BLaER1 (cell line): Measurements from ENCODE around the gene JAZF1.
"Not testable (repeated sequence)": the region's sequence is repeated elsewhere in the genome, so short reads cannot be mapped to it uniquely, and the experiment has no call there.

ENCODE experiments used
- H3K27ac ChIP-seq: shearing (Covaris generic); formaldehyde crosslinking; 2 replicates; pipeline ENCODE4 v1.8.1; 2022
- H3K27me3 ChIP-seq: shearing (Covaris generic); formaldehyde crosslinking; 2 replicates; pipeline ENCODE4 v1.8.1; 2022
- H3K36me3 ChIP-seq: shearing (Covaris generic); formaldehyde crosslinking; 2 replicates; pipeline ENCODE4 v1.8.1; 2022
- H3K4me1 ChIP-seq: shearing (Covaris generic); formaldehyde crosslinking; 2 replicates; pipeline ENCODE4 v1.8.1; 2022
- H3K4me2 ChIP-seq: shearing (Covaris generic); formaldehyde crosslinking; 2 replicates; pipeline ENCODE4 v1.8.1; 2022
- H3K4me3 ChIP-seq: shearing (Covaris generic); formaldehyde crosslinking; 2 replicates; pipeline ENCODE4 v1.8.1; 2022
- H3K9ac ChIP-seq: shearing (Covaris generic); formaldehyde crosslinking; 2 replicates; pipeline ENCODE4 v1.8.1; 2022
- H3K9me3 ChIP-seq: shearing (Covaris generic); formaldehyde crosslinking; 2 replicates; pipeline ENCODE4 v1.8.1; 2022
- H4K20me1 ChIP-seq: shearing (Covaris generic); formaldehyde crosslinking; 2 replicates; pipeline ENCODE4 v1.8.1; 2022
- Cebpa-rat ChIP-seq: shearing (Covaris generic); IDR thresholded peaks from 2 replicates; pipeline ENCODE4 v1.8.1; 2022

Gene JAZF1

DNA sequence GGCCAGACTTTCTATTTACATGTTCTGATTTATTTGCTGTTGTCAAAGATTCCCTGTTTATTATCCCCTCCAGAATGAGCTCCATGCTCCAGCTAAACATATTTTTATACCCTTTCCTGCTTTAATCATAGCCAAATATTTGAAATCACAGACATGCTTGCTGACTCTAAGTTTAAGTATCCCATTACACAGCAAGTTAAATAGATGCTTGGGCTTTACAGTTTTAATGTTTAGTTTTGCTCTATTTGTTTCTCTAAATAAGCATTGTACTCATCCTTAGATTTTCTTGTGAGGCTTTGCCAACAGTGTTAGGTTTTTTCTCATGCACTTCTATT lies 243.9 kb downstream of the JAZF1 start:
- TF ChIP-seq Cebpa-rat: no peak
- Histone ChIP-seq H3K36me3 (no peaks in the 10 kb centered on the region), H3K27me3 (no peaks in the 10 kb centered on the region; the same call in 1 of the 2 replicates), H3K4me3 (no peak overlapping the region), H3K4me2 (no peak overlapping the region), H3K9me3 (no peaks in the 10 kb centered on the region), H3K9ac (no peak overlapping the region), H3K4me1 (no peaks in the 10 kb centered on the region), H3K27ac (no peak overlapping the region), H4K20me1 (no peaks in the 10 kb centered on the region)

DNA sequence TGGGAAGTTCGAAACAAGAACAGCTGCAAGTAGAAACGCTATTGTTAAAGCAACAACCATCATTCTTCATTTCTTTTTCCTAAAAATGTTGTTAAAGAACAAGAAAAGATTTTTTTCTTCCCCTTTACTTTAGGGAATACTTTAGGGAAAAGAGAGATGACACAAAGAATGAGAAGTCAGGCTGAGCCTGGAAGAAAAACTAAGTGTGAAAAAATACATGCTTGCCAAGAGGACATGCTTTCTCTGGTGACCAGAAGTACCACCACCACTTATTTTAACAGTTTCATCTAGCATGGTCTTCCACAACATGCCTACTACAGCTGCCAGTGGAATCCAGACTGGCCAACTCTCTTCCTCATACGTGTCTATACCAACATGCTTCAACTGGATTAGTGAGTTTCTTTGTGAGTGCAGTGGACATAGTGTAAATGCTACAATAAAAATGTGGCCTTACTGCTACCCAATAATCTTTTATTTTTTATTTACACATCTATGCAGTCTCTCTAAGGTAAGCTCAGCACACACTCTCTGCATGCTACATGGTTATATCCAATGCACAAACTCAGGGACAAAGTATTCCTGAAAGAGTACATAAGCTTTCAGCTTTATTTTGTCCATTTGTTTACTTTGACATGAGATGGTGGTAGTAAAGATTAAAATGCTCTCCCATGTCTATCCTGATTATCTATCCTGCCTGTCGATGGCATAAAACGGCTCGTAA lies 244.4 kb downstream of the JAZF1 start:
- no peak overlapping the region for H3K4me2 ChIP-seq
- H3K9ac ChIP-seq: no peak overlapping the region
- H3K4me3 ChIP-seq: no peak overlapping the region
- no peaks in the 10 kb centered on the region for H3K9me3 ChIP-seq
- TF ChIP-seq Cebpa-rat: no peak
- H3K27me3 ChIP-seq: no peaks in the 10 kb centered on the region; the same call in 1 of the 2 replicates
- no peaks in the 10 kb centered on the region for H3K36me3 ChIP-seq
- H3K27ac ChIP-seq: no peak overlapping the region
- no peaks in the 10 kb centered on the region for H4K20me1 ChIP-seq
- no peaks in the 10 kb centered on the region for H3K4me1 ChIP-seq

DNA sequence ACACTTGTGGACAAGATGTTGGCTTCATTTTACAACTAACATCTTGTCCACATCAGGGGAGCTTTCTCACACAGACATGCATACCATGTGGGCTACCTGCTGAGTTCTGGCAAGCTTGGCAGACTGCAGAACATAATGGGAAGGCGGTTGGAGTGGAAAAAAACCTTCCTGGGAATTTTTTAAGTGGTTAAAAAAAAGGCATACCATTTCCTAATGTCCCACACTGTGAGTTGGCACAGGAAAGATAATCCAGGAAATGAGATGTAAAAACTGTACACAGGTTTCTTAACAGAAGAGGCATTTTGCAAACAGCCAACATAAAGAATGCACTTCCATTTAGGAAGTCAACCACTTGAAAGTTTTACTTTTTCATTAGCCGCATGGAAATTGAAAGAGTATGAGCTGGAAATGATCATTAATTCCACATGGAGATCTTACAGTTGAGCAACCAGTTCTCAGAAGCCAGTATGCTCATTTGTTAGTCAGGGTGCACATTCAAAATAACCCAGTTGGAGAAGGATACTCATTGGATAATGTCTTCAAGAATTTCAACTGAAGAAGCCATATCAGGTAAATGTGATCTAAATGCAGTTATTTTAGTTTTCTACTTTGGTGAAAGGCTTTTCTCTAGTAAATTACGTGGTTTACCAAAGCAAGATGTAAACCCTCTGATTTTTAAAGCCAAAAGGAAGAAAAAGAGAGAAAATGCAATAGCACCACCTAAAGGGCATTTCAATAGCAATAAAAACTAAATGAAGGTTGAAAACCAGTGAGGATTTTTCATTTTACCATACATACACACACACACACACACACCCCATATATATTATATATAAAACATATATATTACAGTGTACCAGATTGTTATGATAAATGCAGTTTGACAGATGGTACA lies 246.7 kb downstream of the JAZF1 start:
- no peaks in the 10 kb centered on the region for H4K20me1 ChIP-seq
- no peak overlapping the region for H3K4me2 ChIP-seq
- no peaks in the 10 kb centered on the region for H3K4me1 ChIP-seq
- H3K4me3 ChIP-seq: no peak overlapping the region
- H3K27me3 ChIP-seq: no peaks in the 10 kb centered on the region
- no peak for TF ChIP-seq Cebpa-rat
- no peak overlapping the region for H3K9ac ChIP-seq
- no peak overlapping the region for H3K27ac ChIP-seq
- H3K9me3 ChIP-seq: no peaks in the 10 kb centered on the region
- no peaks in the 10 kb centered on the region for H3K36me3 ChIP-seq

DNA sequence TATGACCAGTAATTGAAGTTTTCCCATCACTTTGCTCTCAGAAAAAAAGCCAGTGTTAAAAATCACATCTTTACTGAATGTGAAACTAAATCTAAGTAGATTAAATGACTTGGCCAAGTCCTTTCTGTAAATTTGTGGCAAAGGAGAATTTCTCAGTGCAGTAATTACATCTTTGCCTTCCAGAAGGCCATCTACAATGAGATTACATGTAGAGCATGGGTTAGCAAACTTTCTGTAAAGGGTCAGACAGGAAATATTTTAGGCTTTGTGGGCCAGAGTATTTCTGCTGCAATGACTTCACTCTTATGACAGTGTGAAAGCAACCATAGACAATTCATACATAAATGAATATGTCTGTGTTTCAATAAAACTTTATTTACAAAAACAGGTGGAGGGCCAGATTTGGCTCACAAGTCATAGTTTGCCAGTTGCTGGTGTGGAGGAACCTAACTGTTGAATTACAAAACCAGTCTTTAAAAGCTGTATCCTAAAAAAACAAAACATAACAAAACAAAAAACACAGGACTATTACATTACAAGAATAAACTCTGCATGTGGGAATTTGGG lies 249.6 kb downstream of the JAZF1 start:
- no peak for TF ChIP-seq Cebpa-rat
- no peak overlapping the region for H3K4me2 ChIP-seq
- H3K4me1 ChIP-seq: peaks cover 2% of the 10 kb centered on the region
- H3K4me3 ChIP-seq: no peak overlapping the region
- no peaks in the 10 kb centered on the region for H4K20me1 ChIP-seq
- no peak overlapping the region for H3K27ac ChIP-seq
- H3K36me3 ChIP-seq: no peaks in the 10 kb centered on the region
- H3K27me3 ChIP-seq: no peaks in the 10 kb centered on the region
- H3K9me3 ChIP-seq: no peaks in the 10 kb centered on the region
- no peak overlapping the region for H3K9ac ChIP-seq

DNA sequence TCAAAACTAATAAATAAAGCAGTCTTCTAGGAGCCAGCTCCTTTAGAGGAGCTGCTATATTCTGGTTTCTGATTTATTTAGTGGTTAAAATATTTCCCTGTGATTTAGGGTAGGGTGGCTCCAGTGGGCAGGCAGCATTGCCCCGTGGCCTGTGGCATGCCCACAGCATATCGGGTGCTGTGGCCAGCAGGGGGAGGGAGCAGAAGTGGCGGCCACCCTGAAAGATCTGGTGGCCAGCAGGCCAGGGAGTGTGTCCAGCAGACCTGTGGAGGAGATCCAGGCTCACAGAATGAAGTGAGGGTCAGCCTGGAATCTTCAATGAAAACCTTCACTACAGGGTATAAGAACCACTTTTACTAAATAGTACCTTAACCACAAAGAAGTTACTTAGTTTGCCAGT lies 251.5 kb downstream of the JAZF1 start:
- Histone ChIP-seq H4K20me1 (no peaks in the 10 kb centered on the region), H3K4me3 (no peak overlapping the region), H3K27me3 (no peaks in the 10 kb centered on the region), H3K9ac (no peak overlapping the region), H3K4me2 (no peak overlapping the region), H3K9me3 (no peaks in the 10 kb centered on the region), H3K27ac (no peak overlapping the region), H3K4me1 (peaks cover 12% of the 10 kb centered on the region), H3K36me3 (no peaks in the 10 kb centered on the region)
- TF ChIP-seq Cebpa-rat: no peak

DNA sequence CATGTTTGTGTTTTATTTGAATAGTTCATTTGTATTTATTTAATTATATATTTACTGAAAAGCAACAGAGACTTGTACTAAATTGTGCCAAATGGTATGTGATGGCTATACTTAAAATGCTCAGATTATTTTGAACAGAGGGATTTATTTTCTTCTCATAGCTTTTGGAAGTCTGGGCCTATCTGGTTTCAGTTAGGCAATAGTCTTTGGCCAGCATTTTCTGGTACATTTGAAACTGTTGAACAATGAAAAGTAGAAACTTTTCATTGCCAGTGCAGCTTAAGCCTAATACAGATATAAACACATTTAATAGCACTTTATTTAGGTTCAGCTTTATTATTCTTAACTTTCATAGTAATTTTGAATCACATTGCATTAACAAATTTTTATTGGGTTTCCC lies 252.6 kb downstream of the JAZF1 start:
- Histone ChIP-seq H3K36me3 (no peaks in the 10 kb centered on the region), H3K9me3 (no peaks in the 10 kb centered on the region), H3K4me2 (no peak overlapping the region), H3K9ac (no peak overlapping the region), H3K4me1 (peaks cover 23% of the 10 kb centered on the region), H4K20me1 (no peaks in the 10 kb centered on the region), H3K27me3 (no peaks in the 10 kb centered on the region), H3K27ac (no peak overlapping the region), H3K4me3 (no peak overlapping the region)
- TF ChIP-seq Cebpa-rat: no peak

DNA sequence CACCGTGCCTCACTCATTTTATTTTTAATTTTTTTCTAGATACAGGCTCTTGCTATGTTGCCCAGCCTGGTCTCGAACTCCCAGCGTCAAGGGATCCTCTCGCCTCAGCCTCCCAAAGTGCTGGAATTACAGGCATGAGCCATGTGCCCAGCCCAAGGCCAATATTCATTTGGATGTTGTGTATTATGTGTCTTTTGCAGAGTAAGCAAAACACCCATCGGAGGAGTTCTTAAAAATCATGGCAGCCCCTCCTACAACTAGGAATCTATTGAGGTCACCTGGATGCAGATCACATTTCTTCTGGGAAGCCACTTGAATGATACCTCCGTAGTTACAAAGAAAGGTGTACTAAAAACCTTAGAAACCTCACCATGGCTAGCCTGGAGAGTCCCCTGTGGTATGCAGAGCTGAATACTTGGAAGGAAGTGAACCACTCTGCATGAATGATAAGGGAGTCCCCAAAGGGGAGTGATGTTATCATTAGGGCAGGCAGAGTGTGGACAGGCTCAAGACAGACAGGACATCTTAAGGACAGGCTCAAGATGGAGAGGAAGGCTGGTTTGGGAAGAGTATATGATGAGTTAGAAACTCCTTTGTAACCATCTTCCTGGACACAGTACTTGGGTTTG lies 254.9 kb downstream of the JAZF1 start:
- Histone ChIP-seq H3K4me2 (no peak overlapping the region), H3K4me1 (peaks cover 47% of the 10 kb centered on the region)

DNA sequence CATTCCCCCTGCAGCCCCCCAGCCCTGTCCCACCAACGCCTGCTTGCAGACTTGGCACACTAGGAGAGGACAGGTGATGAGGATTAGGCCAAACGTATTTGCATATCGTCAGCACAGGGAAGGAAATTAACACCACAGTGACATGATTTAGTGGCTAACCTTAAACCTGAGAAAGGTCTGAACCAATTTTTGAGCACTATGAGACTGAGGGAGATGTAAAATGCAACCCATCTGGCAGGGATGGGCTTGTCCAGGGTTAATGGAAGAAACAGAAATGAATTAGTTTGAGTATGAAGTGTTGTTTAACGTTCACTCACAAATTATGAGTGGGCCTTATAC lies 257.0 kb downstream of the JAZF1 start:
- Histone ChIP-seq H3K36me3 (no peaks in the 10 kb centered on the region), H3K27ac (no peak overlapping the region), H3K4me2 (peak overlapping the region; percentile 85), H3K4me1 (peaks cover 53% of the 10 kb centered on the region), H3K27me3 (no peaks in the 10 kb centered on the region), H4K20me1 (peaks cover 7% of the 10 kb centered on the region; the same call in 1 of the 2 replicates), H3K9me3 (no peaks in the 10 kb centered on the region), H3K4me3 (no peak overlapping the region), H3K9ac (no peak overlapping the region)
- TF ChIP-seq Cebpa-rat: no peak

More for the DNA sequence above, 254.9 kb downstream of the JAZF1 start:
- Histone ChIP-seq H4K20me1 (peaks cover 7% of the 10 kb centered on the region; the same call in 1 of the 2 replicates), H3K27ac (no peak overlapping the region), H3K27me3 (no peaks in the 10 kb centered on the region), H3K36me3 (no peaks in the 10 kb centered on the region), H3K4me3 (no peak overlapping the region), H3K9me3 (no peaks in the 10 kb centered on the region), H3K9ac (no peak overlapping the region)
- no peak for TF ChIP-seq Cebpa-rat

DNA sequence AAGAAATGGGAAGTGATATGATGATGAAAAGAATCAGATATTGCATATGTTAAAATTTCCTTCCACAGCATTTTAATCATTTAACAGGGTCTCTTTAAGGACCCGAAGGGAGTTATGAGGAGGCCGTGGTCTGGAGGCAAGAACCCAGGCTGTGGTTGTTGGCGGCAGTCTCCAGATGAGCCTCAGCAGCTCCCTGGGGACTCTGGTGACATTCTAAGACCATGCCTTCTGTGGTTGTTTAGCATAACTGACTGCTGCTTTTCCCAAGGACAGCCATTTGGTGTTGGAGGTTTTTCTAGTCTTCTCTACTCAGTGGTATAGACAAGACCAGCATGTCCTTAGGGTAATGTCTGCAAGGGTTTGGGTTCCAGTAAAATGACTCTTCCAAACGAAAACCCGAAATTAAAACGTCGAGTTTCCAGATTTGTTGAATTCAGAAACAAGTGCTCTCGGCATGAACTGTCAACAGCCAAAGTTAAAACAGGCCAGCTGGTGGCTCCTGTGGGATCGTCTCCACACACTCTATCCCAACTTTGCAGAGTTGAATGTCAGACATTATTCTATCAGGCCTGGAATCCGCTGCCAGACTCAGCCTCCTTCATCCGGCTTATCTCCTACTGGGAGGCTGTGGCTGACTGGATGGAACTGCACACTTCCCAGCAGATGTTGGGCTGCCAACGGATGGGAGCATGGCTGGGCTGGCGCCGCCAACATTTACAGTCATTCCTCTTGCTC lies 257.5 kb downstream of the JAZF1 start:
- Histone ChIP-seq H3K9me3 (no peaks in the 10 kb centered on the region), H3K27me3 (no peaks in the 10 kb centered on the region), H3K4me1 (peaks cover 58% of the 10 kb centered on the region), H3K36me3 (no peaks in the 10 kb centered on the region), H3K27ac (no peak overlapping the region), H3K4me3 (no peak overlapping the region), H4K20me1 (peaks cover 7% of the 10 kb centered on the region; the same call in 1 of the 2 replicates), H3K4me2 (peak overlapping the region; percentile 85), H3K9ac (no peak overlapping the region)
- TF ChIP-seq Cebpa-rat: no peak

DNA sequence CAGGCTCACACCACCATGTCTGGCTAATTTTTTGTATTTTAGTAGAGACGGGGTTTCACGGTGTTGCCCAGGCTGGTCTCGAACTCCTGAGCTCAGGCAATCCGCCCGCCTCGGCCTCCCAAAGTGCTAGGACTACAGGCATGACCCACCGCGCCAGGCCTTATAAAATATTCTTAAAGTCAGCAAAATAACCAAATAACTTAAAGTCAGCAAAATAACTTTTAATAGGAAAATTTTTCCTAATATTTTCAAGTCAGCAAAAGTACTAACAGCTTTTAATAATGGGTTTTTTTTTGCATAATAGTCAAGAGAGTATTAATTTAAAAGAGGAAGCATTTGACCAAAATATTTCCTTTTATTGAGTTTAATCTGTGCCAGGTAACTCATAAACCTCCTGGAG lies 258.2 kb downstream of the JAZF1 start:
- H3K9ac ChIP-seq, H4K20me1 ChIP-seq, H3K36me3 ChIP-seq, H3K27ac ChIP-seq, H3K9me3 ChIP-seq, H3K4me3 ChIP-seq, H3K27me3 ChIP-seq: not testable (repeated sequence)
- peaks cover 64% of the 10 kb centered on the region for H3K4me1 ChIP-seq
- peak overlapping the region; percentile 85 for H3K4me2 ChIP-seq
